ENCODE data around the gene PTN. TPM values are rescaled to one million over a fixed set of nuclear protein-coding genes. Genes with fewer than 3 reads are reported as not detected.

Gene PTN
- not detected in 5 replicates for total RNA-seq (2022; extraction: Qiagen RNA extraction)

GRCh38 chr7:137343281-137343841, at the start of gene PTN:
Gene PTN (minus strand): TSS chr7:137343733. CDS start chr7:137254973, 88,760 bp downstream.

Measured in A549 treated with AZD2906 at 1 μM for 4 hours (cell line).